Ascending aorta (tissue), 2 donors: ENCODE results near the gene ZNF57. TPM values are rescaled to one million over a fixed set of nuclear protein-coding genes. Genes with fewer than 3 reads are reported as not detected.

Source experiments
- DNase-seq, 2 donors: peaks; one replicate each; pipeline ENCODE4 v3.0.0-alpha.2; 2019; ENCODE audit warnings: low spot score in 2 of 2
- H3K27ac ChIP-seq, 2 donors: fragments of 200-600 bp; sonication (generic); one replicate each; pipeline ENCODE4 v1.5.1; 2016 to 2017; ENCODE audit warnings: mild to moderate bottlenecking in 1 of 2
- H3K27me3 ChIP-seq: fragments of 200-600 bp; sonication (generic); one replicate; pipeline ENCODE4 v1.5.1; 2017
- H3K36me3 ChIP-seq, 2 donors: fragments of 200-600 bp; sonication (generic); one replicate each; pipeline ENCODE4 v1.5.1; 2016
- H3K4me1 ChIP-seq, 2 donors: fragments of 200-600 bp; sonication (generic); one replicate each; pipeline ENCODE4 v1.5.1; 2016 to 2017; ENCODE audit warnings: mild to moderate bottlenecking in 1 of 2
- H3K4me3 ChIP-seq, 2 donors: fragments of 200-600 bp; sonication (generic); one replicate each; pipeline ENCODE4 v1.5.1; 2016 to 2017; ENCODE audit warnings: mild to moderate bottlenecking in 1 of 2
- H3K9me3 ChIP-seq, 2 donors: fragments of 200-600 bp; sonication (generic); one replicate each; pipeline ENCODE4 v1.5.1; 2016
- intact Hi-C: fragments of 100-400 bp; cut with DNase I; formaldehyde crosslinking; loops from one replicate; pipeline ENCODE4 v1.15.1; 2023
- total RNA-seq: library from RNA; depleted of rRNA; stranded (reverse); fragments of >200 nt; gene quantifications from one replicate; pipeline ENCODE4 v1.1.0, GENCODE V29; 2016
- TF ChIP-seq, protein P1 (sequence below), 3 experiments: fragments of 200-600 bp in 2 of 3; fragments of 450-650 bp in 1 of 3; sonication (generic) in 2 of 3; IDR thresholded peaks; one replicate each; pipeline ENCODE4 v1.5.1; 2016 to 2019; ENCODE audit warnings: antibody characterized with exemption in 3 of 3, mild to moderate bottlenecking in 1 of 3, moderate library complexity in 1 of 3

ZNF57 gene
- total RNA-seq, 1 donor from 2014 or later: 9.8 TPM

DNA sequence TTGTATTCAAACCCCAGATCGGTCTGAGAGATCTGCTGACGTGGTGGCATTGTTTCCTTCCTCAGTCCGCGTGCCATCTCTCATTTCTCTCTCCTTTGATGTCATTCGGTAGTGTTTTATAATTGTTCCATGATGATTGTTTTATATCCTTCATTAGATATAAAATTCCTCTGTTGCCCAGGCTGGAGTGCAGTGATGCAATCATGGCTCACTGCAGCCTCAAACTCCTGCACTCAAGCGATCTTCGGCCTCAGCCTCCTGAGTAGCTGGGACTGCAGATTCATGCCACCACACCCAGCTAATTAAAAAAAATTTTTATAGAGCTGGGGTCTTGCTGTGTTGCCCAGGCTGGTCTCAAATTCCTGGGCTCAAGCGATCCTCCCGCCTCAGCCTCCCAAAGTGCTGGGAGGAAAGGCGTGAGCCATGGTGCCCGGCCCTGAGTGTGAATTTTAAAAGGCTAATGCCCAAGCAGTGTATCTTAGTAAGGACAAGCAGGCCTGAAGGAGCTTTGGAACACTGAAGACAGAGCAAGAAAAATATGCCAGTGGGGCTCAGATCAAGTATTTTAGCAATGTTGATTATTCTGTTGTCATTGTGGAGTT lies 5.3 kb downstream of the ZNF57 start:
- Histone ChIP-seq H3K36me3 (no peaks in the 10 kb centered on the region), H3K4me3 (no peak overlapping the region), H3K9me3 (no peaks in the 10 kb centered on the region), H3K4me1 (peaks cover 0 to 3% of the 10 kb centered on the region in 2 donors), H3K27me3 (no peaks in the 10 kb centered on the region), H3K27ac (no peak overlapping the region)
- TF ChIP-seq, protein P1, sequence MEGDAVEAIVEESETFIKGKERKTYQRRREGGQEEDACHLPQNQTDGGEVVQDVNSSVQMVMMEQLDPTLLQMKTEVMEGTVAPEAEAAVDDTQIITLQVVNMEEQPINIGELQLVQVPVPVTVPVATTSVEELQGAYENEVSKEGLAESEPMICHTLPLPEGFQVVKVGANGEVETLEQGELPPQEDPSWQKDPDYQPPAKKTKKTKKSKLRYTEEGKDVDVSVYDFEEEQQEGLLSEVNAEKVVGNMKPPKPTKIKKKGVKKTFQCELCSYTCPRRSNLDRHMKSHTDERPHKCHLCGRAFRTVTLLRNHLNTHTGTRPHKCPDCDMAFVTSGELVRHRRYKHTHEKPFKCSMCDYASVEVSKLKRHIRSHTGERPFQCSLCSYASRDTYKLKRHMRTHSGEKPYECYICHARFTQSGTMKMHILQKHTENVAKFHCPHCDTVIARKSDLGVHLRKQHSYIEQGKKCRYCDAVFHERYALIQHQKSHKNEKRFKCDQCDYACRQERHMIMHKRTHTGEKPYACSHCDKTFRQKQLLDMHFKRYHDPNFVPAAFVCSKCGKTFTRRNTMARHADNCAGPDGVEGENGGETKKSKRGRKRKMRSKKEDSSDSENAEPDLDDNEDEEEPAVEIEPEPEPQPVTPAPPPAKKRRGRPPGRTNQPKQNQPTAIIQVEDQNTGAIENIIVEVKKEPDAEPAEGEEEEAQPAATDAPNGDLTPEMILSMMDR (IDR thresholded peaks at IDR 0.05): no peak
- no peak for DNase-seq
- intact Hi-C loops: no loop called here

DNA sequence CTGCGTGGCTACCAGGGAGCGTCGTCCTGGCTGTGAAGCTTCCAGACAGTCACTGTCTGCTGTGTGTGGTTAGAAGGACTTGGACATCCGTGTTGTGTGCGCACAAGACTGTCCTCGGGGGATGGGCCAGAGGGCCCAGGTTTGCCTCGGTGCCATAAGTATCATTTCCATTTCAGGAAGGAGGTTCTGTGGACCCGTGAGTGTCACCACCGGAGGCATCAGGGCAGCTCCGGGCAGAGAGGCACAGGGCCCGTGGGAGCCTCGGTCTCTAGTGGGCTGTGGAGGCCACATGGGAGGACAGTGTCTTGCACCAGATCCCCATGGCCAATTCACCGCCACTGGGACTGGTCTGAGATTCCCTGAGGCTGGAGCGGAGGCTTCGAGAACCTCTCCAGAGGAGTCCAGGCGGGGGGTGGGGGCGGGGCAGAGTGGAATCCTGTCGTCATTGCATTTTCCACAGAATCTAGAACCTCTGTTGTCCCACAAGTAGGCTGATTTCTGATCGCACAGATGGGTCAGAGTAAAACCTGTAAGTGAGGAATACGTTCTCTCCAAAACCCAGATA lies 6.0 kb downstream of the ZNF57 start:
- Histone ChIP-seq H3K4me1 (no peaks in the 10 kb centered on the region), H3K4me3 (no peak overlapping the region), H3K36me3 (no peaks in the 10 kb centered on the region), H3K27me3 (no peaks in the 10 kb centered on the region), H3K9me3 (no peaks in the 10 kb centered on the region), H3K27ac (no peak overlapping the region)
- TF ChIP-seq, protein P1 (IDR thresholded peaks at IDR 0.05): no peak
- intact Hi-C loops: no loop called here
- no peak for DNase-seq

- Histone ChIP-seq H3K27me3 (no peaks in the 10 kb centered on the region), H3K36me3 (peaks cover 15 to 29% of the 10 kb centered on the region in 2 donors), H3K27ac (no peak overlapping the region), H3K9me3 (peaks cover 9% of the 10 kb centered on the region in 2 donors), H3K4me1 (no peaks in the 10 kb centered on the region), H3K4me3 (no peak overlapping the region)
- TF ChIP-seq, protein P1 (IDR thresholded peaks at IDR 0.05): no peak
- intact Hi-C loops: no loop called here
- DNase-seq: no peak
Measured at GRCh38 chr19:2912306-2912705, 11.6 kb downstream of the ZNF57 start.

DNA sequence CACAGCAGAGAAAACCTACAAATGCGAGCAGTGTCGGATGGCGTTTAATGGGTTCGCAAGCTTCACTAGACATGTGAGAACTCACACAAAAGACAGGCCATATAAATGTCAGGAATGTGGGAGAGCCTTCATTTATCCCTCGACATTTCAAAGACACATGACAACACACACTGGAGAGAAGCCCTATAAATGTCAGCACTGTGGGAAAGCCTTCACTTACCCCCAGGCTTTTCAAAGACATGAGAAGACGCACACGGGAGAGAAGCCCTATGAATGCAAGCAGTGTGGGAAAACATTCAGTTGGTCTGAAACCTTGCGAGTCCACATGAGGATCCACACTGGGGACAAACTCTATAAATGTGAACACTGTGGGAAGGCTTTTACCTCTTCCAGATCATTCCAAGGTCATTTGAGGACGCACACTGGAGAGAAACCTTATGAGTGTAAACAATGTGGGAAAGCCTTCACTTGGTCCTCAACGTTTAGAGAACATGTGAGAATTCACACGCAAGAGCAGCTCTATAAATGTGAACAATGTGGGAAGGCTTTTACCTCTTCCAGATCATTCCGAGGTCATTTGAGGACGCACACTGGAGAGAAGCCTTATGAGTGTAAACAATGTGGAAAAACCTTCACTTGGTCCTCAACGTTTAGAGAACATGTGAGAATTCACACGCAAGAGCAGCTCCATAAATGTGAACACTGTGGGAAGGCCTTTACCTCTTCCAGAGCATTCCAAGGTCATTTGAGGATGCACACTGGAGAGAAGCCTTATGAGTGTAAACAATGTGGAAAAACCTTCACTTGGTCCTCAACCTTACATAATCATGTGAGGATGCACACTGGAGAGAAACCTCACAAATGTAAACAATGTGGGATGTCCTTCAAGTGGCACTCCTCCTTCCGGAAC lies 16.8 kb downstream of the ZNF57 start:
- intact Hi-C loops: no loop called here
- TF ChIP-seq, protein P1 (IDR thresholded peaks at IDR 0.05): no peak
- H3K4me1 ChIP-seq: no peaks in the 10 kb centered on the region
- H3K9me3 ChIP-seq: peaks cover 16 to 18% of the 10 kb centered on the region in 2 donors
- peak in 1 of 2 donors; percentile 19 for DNase-seq
- H3K27ac ChIP-seq: no peak overlapping the region
- H3K4me3 ChIP-seq: no peak overlapping the region
- no peaks in the 10 kb centered on the region for H3K27me3 ChIP-seq
- H3K36me3 ChIP-seq: peaks cover 28 to 42% of the 10 kb centered on the region in 2 donors

GRCh38 chr19:2922987-2923386 lies 22.3 kb downstream of the ZNF57 start:
- Histone ChIP-seq H3K36me3 (peaks cover 6 to 9% of the 10 kb centered on the region in 2 donors), H3K27me3 (no peaks in the 10 kb centered on the region), H3K4me3 (no peak overlapping the region), H3K9me3 (peaks cover 1 to 2% of the 10 kb centered on the region in 2 donors), H3K4me1 (no peaks in the 10 kb centered on the region), H3K27ac (no peak overlapping the region)
- TF ChIP-seq, protein P1 (IDR thresholded peaks at IDR 0.05): no peak
- intact Hi-C loops: no loop called here
- peak in 1 of 2 donors; percentile 40 for DNase-seq
